HG03064 (cell line): ENCODE data around the gene TSNAX.
"Not testable (repeated sequence)": the region's sequence is repeated elsewhere in the genome, so short reads cannot be mapped to it uniquely, and the experiment has no call there.

Source experiments
- ATAC-seq: cut with Tn5 transposase; IDR thresholded peaks from one replicate; pipeline ENCODE4 v1.9.1; 2021; ENCODE audit warnings: low read depth; ENCODE audit not compliant: unreplicated experiment

The TSNAX gene

DNA sequence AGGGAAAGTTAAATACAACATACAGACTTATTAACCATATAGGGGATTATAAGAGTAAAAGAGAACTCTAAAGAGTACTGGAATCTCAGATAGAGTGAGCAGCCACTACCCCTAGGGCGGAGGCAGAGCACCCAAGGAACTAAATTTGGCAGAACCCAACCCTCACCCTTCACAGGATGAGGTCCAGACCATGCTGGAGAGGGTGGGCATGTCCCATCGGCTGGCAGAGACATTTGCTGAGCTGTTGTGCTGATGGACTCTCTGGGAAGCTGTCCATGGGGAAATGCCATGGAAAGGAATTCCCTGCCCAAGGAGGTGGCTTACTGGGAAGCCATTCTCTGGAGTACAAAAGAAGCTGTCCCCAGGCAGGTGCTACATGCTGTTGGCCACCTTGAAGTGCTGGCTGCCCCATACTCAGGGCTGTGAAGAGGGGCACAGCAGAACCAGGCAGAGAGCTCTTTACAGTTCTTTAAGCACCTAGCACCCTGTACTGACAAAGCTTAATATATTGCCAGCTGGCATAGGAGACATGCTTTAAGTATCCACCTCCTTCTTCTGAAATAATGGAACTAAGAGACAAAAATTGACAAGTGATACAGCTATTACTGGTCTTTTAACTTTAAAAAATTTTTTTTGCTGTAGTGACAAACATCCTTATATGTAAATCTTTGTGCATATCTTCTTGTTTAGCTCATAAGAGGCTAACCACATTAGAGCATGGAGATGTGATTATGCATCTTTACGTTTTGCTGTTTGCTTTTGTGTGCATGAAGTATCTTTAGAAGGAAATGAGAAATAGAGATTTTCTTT, 29.6 kb downstream of the TSNAX start:
- no peak for ATAC-seq

DNA sequence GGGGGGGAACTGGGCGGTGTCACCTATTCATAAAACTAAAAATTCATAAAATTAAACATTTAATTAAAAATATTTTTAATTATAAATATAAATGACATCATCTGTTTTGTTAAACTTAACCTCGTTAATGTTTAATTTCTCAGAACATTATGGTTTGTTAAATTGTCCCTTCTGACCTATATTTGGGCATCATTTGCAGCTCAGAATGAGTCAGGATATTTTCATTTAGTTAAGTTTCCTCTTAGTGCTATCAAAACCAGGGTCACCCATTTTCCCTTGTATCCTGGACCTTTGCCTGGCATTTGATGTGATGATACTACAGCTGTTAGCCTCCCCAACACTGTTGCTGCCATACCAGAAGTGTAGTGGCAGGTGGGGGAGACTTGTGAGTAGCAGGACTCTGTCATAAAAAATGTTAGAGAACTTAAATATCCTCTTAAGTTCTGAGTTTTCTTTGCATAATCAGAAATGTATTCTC, 30.3 kb downstream of the TSNAX start:
- no peak for ATAC-seq

DNA sequence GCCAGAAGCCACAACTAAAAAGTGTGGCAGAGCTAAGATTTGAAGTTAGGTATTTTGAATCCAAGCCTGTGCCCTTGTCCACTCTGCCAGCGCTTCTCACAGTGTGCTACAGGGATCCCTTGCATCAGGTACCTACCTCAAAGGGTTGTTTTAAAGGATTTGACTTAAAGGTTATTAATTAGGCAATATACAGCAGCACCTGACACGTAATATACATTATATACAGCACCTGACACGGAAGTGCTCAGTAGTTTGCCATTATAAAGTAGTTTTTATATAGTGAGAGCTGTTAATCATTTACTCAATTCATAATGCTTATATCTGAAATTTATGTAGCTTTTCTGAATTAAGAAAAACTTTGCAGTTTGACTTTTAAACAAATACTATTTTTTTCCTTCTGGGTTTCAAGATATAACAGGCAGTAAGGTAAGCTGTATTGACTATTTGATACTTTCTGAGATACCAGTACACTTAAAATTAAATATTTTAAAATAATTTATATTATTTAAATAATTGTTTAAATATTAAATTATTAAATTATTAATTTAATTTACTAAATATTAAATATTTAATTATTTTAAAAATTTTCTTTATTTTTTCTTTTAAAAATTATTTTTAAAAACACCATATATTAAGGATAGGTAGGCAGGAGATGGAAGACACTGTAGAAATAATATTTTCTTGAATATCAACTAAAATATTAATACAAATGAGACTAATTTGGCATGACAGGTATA, 33.3 kb downstream of the TSNAX start:
- ATAC-seq: no peak

DNA sequence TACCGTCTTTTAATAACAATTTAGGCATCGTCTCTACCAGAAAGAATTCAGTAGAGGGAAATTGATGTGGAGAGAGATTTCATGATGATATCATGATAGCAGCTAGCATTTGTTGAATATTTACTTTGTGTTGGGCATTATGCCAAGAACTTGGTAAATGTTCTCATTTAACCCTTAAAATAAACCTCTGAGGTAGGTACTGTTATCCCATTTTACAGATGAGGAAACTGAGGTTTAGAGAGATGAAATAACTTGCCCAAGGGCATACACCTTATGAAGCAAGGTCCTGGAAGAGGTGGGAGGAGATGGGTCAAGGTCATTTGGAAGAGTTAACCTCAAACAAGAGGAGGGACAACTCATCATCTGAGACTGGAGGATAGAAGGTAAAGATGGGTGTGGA, 34.8 kb downstream of the TSNAX start:
- no peak for ATAC-seq

DNA sequence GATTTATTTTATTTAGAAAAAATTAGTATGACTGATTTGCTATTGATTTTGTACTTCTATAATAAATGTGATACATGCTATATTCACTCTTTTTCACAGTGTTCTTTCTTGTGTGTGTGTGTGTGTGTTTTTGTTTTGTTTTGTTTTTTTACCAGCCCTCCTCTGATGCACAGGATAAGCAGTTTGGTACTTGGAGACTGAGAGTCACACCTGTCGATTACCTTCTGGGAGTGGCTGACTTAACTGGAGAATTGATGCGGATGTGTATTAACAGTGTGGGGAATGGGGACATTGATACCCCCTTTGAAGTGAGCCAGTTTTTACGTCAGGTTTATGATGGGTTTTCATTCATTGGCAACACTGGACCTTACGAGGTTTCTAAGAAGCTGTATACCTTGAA, 35.9 kb downstream of the TSNAX start:
- no peak for ATAC-seq

DNA sequence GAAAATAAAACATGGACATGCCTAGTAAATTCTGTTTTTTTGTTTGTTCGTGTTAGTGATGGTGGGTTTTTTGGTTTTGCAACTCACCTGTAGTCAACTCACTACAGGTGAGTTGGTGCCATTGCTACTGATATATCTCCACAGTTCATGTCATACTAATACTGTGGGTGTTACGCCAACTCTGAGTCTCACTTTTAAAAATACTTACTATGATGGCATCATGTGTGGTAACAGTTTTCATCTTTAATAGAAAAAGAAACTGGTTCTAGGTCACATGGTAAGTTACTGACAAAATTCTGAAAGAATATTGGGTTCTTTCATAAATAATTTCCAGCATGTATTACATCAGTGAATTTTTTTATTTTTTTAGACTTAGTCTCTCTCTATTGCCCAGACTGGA, 38.0 kb downstream of the TSNAX start:
- ATAC-seq: no peak

DNA sequence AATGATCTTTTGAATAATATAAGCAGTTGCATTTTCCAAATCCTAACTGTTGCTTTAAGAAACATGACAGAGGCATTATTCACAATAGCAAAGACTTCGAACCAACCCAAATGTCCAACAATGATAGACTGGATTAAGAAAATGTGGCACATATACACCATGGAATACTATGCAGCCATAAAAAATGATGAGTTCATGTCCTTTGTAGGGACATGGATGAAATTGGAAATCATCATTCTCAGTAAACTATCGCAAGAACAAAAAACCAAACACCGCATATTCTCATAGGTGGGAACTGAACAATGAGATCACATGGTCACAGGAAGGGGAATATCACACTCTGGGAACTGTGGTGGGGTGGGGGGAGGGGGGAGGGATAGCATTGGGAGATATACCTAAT, 41.8 kb downstream of the TSNAX start:
- ATAC-seq: not testable (repeated sequence)

DNA sequence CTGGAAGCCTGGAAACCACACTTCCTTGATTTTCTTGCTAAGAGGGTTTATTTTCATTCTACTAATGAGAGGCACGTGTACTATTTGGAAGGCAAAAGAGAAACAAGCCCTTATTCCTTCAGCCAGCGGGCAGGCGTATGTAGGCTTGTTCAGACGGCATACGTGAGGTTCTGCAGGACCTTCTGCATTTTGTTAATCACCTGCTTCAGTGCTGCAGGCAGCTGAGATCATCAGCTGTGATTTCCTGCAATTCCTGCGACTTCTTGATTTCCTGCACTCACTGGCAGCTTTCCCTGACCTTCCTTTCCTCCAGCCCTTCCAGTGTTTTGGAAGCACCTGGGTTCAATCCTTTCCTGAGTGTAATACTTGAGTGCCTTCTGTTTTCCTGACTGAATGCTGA, 43.4 kb downstream of the TSNAX start:
- ATAC-seq: no peak

DNA sequence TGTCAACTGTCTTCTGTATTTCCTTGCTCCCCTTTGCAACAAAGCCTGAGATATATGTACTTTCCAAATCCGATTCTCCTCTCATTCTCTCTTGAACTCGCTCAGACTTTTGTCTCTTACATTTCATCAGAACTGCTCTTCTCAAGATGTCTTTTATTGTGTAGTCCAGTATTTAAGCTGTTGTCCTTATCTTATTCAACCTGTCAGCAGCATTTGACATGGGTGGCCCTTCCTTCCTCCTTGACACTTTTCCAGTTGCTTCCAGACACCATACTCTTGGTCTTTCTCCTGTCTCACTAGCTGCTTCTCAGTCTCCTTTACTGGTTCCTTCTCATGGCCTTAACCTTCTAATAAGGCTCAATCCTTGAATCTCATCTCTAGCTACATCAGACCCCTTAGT, 47.0 kb downstream of the TSNAX start:
- ATAC-seq: no peak

DNA sequence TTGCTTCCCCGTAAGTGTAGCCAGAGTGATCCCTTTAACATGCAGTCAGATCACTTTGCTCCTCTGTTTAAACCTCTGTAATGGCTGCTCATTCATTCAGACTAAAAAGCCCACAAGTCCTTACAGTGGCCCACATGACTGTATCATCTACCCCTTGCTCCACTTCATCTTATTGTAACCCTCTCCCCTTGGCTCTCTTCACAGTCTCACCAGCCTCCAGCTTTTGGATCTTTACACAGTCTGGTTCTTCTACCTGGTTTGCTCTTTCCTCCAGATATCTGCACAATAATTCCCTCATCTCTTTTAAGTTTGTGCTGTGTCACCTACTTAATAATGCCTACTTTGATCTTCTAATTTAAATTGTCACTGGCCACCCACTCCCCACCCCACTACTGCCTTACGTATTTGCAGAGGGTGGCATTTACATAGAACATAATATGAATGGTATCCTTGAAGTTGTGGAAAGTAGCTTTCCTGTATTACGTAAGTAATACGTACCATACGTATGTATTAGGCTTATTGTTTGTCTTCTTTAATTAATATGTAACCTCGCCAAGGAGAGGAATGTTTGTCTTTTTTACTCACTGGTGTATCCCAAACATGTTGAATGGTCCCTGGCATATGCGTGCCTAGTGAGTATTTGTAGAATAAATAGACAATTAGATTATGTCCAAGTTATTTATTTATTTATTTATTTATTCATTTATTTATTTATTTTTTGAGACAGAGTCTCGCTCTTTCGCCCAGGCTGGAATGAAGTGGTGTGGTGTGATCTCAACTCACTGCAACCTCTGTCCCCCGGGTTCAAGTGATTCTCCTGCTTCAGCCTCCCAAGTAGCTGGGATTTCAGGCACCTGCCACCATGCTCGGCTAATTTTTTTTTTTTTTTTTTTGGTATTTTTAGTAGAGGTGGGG, 48.6 kb downstream of the TSNAX start:
- no peak for ATAC-seq

DNA sequence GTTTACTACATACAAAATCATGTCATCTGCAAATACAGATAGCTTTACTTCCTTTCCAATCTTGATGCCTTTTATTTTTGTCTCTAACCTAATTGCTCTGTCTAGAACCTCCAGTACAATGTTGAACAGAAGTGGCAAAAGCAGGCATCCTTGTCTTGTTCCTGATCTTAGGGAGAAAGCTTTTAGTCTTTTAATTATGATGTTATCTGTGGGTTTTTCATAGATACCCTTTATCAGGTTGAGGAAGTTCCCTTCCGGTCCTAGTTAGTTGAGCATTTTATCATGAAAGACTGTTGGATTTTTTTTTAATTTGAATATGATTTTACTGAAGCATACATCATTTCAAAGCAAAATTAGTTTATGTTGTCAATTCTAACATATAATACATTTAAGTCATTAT, 52.4 kb downstream of the TSNAX start:
- no peak for ATAC-seq

DNA sequence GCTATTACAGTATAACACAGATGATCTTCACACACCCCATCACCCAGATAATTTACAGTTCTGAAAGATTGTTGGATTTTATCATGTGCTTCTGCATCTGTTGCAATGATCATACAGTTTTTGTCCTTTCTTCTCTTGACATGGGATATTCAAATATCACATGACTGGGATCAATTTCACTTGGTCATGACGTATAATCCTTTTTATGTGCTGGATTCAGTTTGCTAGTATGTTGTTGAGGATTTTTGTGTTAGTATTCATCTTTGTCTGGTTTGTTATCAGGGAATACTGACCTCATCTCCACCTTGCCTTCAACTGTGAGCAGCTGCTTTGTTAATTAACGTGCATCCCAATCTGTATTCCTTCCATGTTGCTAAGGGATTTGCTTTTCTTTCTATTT, 53.4 kb downstream of the TSNAX start:
- ATAC-seq: no peak

DNA sequence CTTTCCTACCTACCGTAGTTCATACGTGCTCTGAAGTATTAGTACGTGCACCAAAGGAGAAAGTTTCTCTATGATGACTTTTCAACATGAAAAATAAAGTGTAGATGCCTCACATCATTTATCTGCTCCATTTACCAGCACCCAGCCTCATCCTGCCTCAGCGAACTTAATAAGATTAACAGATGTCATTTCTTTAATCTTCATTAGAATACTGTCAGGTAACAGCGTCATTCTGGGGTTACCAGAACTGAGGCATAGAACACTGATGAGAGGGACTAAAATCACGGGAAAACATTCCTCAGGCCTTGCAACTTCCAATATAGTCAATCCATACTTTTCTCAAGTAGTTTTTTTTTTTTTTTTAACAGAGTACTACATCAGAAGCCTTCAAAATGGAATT, 54.9 kb downstream of the TSNAX start:
- ATAC-seq: no peak

DNA sequence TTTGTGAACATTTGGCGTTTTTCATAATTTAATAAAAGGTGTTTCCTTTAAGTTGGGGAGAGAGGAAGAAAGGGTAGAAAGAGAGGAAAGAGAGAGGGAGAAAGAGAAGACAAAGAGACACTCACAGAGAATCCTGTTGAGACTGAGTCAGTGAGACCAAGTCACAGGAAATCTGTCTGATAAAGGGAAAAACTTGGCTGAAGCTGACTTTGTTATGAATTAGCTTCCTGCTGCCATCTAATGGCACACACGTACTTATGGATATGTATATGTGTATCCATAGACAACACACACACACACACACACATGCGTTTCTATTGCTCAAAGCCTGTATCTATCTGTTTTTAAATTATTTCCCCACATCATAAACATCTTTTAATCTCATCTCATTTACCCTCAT, 55.6 kb downstream of the TSNAX start:
- ATAC-seq: no peak

DNA sequence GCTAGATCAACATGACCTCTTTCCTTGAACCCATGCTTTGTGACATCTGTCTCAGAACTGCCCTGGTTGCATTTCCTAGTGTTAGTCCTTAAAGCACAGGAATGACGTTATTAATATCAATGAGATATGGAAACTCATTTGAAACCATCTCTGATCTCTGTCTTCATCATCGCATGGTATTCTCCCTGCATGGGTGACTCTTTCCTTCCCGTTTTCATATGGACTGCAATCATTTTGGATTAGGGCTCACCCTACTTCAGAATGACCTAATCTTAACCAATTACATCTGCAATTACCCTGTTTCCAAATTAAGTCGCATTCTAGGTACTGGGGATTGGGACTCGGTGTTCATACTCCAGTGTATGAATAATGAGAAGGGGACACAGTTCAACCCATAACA, 56.5 kb downstream of the TSNAX start:
- ATAC-seq: no peak

DNA sequence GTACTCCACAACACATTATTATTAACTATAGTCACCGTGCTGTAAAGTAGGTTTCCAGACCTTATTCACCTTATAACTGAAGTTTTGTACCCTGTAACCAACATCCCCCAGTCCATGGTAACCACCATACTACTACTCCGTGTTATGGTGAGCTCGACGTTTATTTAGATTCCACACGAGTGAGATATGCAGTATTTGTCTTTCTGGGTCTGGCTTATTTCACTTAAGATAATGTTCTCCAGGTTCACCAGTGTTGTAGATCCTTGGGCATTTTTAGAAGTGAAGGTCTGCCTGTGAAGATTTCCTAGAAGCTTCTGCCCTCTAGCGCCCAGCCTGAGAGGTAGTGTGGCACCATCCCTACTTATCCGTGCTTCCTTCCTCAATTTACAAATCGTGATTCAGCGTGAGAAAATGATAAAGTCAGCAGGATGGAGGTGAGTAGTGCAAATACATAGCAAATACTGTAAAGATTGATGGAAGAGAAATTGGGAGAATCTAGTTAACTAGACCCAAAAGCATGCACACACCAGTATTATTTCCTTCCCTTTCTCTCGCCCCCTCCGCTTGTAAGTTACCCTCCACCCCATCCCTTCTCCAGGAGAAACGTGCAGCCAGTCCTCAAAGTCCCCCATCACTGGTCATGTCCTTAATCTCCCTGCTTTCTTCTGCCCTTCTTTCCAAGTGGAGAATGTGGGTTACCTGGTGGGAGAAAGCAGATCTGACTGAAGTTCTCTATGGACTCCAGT, 62.2 kb downstream of the TSNAX start:
- ATAC-seq: no peak

DNA sequence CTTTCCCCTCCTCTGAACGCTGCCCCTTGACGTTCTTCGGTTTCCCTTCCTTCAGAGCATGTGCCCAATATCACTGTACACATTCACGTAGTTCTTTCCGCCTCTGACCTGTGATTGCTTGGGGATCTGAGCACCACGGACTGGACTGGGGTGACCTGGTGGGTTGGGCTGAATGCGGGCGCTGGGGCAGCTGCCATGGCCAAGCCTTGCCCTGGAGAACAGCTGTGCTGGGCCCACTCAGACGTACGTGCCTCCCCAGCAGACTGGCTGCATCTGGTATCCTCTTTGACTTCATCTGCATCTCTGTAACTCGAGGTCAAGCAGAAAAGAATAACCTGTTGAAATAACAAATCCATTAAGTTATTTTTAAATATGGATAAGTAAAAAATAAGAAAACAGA, 63.0 kb downstream of the TSNAX start:
- ATAC-seq: no peak

DNA sequence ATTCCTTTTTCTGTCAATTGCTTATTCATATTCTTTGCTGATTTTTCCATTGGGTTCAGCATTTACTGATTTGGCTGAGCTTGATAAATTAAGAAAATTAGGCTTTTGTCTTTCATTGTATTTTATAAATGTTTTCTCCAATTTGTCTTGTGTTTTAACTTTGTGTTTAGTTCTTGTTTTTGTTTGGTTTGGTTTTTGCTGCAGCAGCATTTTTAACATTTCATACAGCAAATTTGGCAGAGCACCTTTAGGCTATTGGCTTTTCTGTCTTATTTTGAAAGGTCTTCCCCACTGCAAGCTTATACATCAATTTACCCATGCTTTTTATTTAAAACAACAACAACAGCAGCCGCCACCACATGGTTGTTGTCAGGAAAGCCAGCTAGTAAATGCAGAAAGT, 64.3 kb downstream of the TSNAX start:
- no peak for ATAC-seq

DNA sequence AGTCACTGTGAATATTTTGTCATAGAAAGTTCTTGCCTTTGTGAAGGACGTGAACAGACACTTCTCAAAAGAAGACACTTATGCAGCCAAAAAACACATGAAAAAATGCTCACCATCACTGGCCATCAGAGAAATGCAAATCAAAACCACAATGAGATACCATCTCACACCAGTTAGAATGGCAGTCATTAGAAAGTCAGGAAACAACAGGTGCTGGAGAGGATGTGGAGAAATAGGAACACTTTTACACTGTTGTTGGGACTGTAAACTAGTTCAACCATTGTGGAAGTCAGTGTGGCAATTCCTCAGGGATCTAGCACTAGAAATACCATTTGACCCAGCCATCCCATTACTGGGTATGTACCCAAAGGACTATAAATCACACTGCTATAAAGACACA, 64.8 kb downstream of the TSNAX start:
- ATAC-seq: not testable (repeated sequence)

DNA sequence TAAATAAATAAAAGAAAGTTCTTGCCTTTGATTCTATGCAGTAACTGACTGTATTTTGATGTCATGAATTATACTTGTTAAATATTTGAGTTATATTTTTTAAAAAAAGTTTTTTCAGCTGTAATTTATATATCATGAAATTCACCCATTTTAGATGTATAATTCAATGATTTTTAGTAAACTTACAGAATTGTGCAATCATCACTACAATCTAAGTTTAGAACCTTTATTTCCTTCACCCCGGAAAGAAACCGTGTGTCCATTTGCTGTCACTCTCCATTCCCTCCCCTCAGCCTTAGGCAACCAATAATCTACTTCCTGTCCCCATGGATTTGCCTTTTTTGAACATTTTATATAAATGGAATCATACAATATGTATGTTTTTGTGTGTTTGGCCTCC, 65.7 kb downstream of the TSNAX start:
- ATAC-seq: no peak
